Measurements from ENCODE around the gene CHST10.

CHST10 gene

DNA sequence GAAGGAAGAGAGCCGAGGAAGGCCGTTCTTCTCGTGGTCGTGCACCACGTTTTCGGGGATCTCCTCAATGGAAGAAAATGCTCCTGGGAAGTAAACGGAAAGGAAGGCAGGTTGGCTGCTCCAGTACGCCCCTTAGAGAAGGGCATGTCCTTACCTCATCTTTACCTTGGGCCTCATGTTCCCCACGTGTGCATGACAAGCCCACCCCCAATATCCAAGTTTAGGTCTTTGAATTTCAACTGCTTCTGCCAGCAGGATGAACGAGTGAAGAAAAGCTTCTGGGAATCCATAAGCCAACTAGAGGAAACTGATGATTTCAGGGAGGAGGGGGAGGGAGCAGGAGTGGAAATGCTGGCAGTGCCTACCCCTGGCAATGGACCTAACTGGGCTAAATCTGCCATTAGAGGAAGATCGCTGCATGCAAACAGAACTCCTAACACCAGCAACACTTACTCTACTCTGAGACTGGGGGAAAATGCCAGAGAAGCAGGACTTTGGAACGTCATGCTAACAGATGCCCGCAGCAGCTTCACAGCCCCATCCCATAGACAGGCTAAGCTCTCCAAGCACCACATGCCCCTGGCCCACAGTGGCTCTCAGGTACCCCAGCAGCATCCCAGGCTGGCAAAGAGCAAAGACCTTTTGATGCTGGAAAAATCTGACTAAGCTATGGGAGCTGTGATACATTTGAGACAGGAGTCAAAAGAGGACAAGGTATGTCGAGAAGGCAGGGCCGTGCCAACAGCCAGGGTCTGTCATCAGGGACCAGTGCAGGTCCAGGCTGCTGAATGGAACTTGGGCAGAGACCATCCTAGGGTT is 21.7 kb downstream of the CHST10 start:
- DNase-seq (ENCODE audit: low read depth), result no peak

DNA sequence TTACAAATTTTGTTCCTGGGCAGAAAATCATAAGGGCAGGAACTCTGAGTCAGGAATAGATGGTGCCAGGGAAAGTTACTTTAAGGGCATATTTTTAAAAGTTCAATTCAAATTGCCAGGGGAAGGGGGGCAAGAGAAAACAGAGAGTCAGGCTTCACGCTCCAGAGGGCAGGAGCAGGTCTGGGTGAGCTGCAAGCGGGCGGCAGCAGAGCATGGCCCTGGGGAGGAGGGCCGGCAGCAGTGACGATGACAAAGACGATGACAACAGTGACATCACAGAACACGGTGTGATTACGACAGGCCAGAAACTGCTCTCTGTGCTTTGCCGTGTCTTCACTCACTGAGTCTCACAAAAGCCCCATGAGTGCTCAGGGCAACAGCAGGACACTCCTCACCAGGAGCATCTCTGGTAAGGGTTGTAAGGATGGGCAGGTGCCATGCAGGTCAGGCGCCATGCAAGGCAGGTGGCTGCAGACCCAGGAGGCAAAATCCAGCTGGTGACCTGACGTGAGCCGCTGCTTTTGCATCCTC is 23.3 kb downstream of the CHST10 start:
- no peak overlapping the region for H3K4me3 ChIP-seq (ENCODE audit: low read depth, low read length)
- TF ChIP-seq CTCF (conservative IDR thresholded peaks at IDR 0.05; ENCODE audit: low read depth, low read length), result no peak
- no peak for DNase-seq (ENCODE audit: low read depth)

More for the DNA sequence above, 21.7 kb downstream of the CHST10 start:
- H3K4me3 ChIP-seq (ENCODE audit: low read depth, low read length), result no peak overlapping the region
- no peak for TF ChIP-seq CTCF (conservative IDR thresholded peaks at IDR 0.05; ENCODE audit: low read depth, low read length)

- no peak for TF ChIP-seq CTCF (conservative IDR thresholded peaks at IDR 0.05; ENCODE audit: low read depth, low read length)
- H3K4me3 ChIP-seq (ENCODE audit: low read depth, low read length), result no peak overlapping the region
These were observed 24.1 kb downstream of the CHST10 start for GRCh38 chr2:100393362-100393761.

DNA sequence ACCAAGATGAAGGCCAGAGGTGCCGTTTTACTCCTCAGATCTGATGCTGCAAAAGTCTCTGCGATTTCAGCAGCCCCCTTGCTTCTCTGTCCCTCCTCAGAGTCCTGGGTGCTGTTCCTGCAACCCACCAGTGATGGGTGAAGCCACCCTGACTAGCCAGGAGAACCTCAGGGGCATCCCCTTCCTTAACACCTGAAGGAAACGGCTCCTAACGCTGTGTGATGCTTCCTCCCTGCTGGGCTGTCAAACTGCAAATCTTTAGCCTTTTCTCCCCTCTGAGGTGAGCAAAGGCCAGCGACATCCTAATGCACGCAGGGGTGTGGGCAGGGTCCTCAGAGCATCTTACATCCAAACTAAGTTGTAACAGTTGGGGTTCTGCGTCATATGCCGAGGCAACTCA is 24.8 kb downstream of the CHST10 start:
- H3K4me3 ChIP-seq (ENCODE audit: low read depth, low read length), result no peak overlapping the region
- no peak for TF ChIP-seq CTCF (conservative IDR thresholded peaks at IDR 0.05; ENCODE audit: low read depth, low read length)
- no peak for DNase-seq (ENCODE audit: low read depth)

More at GRCh38 chr2:100393362-100393761, 24.1 kb downstream of the CHST10 start:
- DNase-seq (ENCODE audit: low read depth), result no peak

DNA sequence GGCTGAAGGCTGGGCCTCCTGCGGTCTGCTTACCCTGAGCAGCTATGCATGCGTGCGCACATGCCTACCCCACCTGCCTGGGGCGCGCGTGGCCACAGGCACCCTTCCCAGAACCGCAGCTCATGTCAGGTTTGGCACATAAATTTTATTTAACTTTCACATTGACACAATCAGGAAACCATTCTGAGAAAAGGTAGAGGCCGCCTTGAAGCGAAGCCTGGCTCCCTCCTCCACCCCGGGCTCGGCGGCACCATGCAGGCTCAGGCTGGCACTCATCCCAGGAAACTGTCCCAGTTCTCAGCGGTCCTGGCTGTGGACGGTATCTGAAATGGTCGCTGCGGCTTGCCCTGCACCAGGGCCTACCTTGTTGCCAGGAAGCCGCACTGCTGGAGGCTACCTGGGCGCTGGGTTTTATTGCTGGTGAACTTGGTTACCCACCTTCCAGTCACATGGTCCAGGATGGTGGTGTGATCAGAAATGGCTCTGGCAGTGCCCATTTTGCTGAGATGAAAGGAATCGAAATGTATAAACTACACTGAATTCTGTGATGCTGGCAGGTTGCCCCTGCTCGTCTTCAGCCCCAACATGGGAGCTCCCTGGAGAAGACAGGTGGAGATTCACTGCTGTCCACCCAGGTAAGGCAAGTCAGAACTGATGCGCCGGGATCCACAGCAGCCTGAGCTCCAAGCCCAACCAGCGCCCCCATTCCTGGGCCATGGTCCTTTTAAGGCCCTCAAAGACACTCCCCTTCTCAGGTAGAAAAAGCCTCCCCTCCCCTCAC is 25.5 kb downstream of the CHST10 start:
- DNase-seq (ENCODE audit: low read depth), result no peak
- TF ChIP-seq CTCF (conservative IDR thresholded peaks at IDR 0.05; ENCODE audit: low read depth, low read length), result no peak
- no peak overlapping the region for H3K4me3 ChIP-seq (ENCODE audit: low read depth, low read length)

- no peak for DNase-seq (ENCODE audit: low read depth)
- no peak overlapping the region for H3K4me3 ChIP-seq (ENCODE audit: low read depth, low read length)
These were observed 27.2 kb downstream of the CHST10 start for GRCh38 chr2:100390001-100390940.

More at GRCh38 chr2:100390001-100390940, 27.2 kb downstream of the CHST10 start:
- TF ChIP-seq CTCF (conservative IDR thresholded peaks at IDR 0.05; ENCODE audit: low read depth, low read length), result no peak

Data from choroid plexus epithelial cell (primary cell).